PFSK-1 (cell line): ENCODE results near the gene C1orf52.

Experiments used
- POLR2AphosphoS5 ChIP-seq: IDR thresholded peaks from 2 replicates; pipeline ENCODE4 v1.6.1; 2012; ENCODE audit warnings: low read depth, mild to moderate bottlenecking, control low read depth, low read length, moderate library complexity
- SIN3A ChIP-seq: IDR thresholded peaks from 2 replicates; pipeline ENCODE4 v1.6.1; 2012; ENCODE audit warnings: mild to moderate bottlenecking, low read length, moderate library complexity, borderline replicate concordance; ENCODE audit not compliant: insufficient read depth
- TAF1 ChIP-seq: IDR thresholded peaks from 2 replicates; pipeline ENCODE4 v1.6.1; 2012; ENCODE audit warnings: low read length, control low read depth, borderline replicate concordance; ENCODE audit not compliant: insufficient read depth
- TF ChIP-seq, protein P1 (sequence below), 2 experiments: IDR thresholded peaks; 2 replicates each; pipeline versions ENCODE4 v1.6.1 to v1.8.0; 2011 to 2012; ENCODE audit warnings: low read depth in 2 of 2, low read length in 2 of 2, control low read depth in 1 of 2, inconsistent platforms in 1 of 2, mild to moderate bottlenecking in 1 of 2, moderate library complexity in 1 of 2; ENCODE audit not compliant: insufficient read depth in 1 of 2

GRCh38 chr1:85201340-85202091 lies 57.9 kb downstream of the C1orf52 start:
- TF ChIP-seq POLR2AphosphoS5, result no peak
- TF ChIP-seq, protein P1, sequence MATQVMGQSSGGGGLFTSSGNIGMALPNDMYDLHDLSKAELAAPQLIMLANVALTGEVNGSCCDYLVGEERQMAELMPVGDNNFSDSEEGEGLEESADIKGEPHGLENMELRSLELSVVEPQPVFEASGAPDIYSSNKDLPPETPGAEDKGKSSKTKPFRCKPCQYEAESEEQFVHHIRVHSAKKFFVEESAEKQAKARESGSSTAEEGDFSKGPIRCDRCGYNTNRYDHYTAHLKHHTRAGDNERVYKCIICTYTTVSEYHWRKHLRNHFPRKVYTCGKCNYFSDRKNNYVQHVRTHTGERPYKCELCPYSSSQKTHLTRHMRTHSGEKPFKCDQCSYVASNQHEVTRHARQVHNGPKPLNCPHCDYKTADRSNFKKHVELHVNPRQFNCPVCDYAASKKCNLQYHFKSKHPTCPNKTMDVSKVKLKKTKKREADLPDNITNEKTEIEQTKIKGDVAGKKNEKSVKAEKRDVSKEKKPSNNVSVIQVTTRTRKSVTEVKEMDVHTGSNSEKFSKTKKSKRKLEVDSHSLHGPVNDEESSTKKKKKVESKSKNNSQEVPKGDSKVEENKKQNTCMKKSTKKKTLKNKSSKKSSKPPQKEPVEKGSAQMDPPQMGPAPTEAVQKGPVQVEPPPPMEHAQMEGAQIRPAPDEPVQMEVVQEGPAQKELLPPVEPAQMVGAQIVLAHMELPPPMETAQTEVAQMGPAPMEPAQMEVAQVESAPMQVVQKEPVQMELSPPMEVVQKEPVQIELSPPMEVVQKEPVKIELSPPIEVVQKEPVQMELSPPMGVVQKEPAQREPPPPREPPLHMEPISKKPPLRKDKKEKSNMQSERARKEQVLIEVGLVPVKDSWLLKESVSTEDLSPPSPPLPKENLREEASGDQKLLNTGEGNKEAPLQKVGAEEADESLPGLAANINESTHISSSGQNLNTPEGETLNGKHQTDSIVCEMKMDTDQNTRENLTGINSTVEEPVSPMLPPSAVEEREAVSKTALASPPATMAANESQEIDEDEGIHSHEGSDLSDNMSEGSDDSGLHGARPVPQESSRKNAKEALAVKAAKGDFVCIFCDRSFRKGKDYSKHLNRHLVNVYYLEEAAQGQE (IDR thresholded peaks at IDR 0.05; ENCODE audit: insufficient read depth in 1 of 2, low read depth in 2 of 2, low read length in 2 of 2), result 0 out of 4 replicates have a peak, but pooled peaks of 1 of the 2 experiments have one; percentile 10
- TF ChIP-seq SIN3A, result no peak
- no peak for TF ChIP-seq TAF1
